Esophagus squamous epithelium (tissue), 5 donors: ENCODE data around the gene UBR2. TPM values are rescaled to one million over a fixed set of nuclear protein-coding genes. Genes with fewer than 3 reads are reported as not detected.

ENCODE experiments used
- DNase-seq: peaks from one replicate; lab custom pipeline; 2025; lab: John Stamatoyannopoulos, UW
- H3K27ac ChIP-seq, 4 donors: fragments of 200-600 bp; sonication (generic); one replicate each; pipeline ENCODE4 v1.5.1; 2016 to 2019; ENCODE audit warnings: mild to moderate bottlenecking in 1 of 4
- H3K27me3 ChIP-seq, 4 donors: fragments of 200-600 bp; sonication (generic); 1 replicate in 3 of 4; 2 replicates in 1 of 4; pipeline versions ENCODE4 v1.5.1 to v1.6.0; 2017 to 2021; ENCODE audit warnings: antibody characterized with exemption in 1 of 4
- H3K36me3 ChIP-seq, 3 donors: fragments of 200-600 bp; sonication (generic); one replicate each; pipeline ENCODE4 v1.5.1; 2016 to 2019
- H3K4me1 ChIP-seq, 3 donors: fragments of 200-600 bp; sonication (generic); one replicate each; pipeline ENCODE4 v1.5.1; 2017 to 2019
- H3K4me3 ChIP-seq, 4 donors: fragments of 200-600 bp; sonication (generic); 1 replicate in 3 of 4; 2 replicates in 1 of 4; pipeline ENCODE4 v1.5.1; 2016 to 2019; ENCODE audit warnings: mild to moderate bottlenecking in 2 of 4, moderate library complexity in 1 of 4
- H3K9me3 ChIP-seq, 3 donors: fragments of 200-600 bp; sonication (generic); one replicate each; pipeline ENCODE4 v1.5.1; 2016 to 2019
- POLR2A ChIP-seq, 4 donors: fragments of 450-650 bp; IDR thresholded peaks; one replicate each; pipeline ENCODE4 v1.6.1; 2017; ENCODE audit warnings: antibody characterized with exemption in 4 of 4, mild to moderate bottlenecking in 4 of 4, moderate library complexity in 3 of 4
- WGBS, 2 donors: methylation state at CpG; one replicate each; pipeline ENCODE4 v1.1.5; 2018; 5-methylcytosine and 5-hydroxymethylcytosine counted together
- intact Hi-C: fragments of 100-400 bp; cut with DNase I; formaldehyde crosslinking; loops from one replicate; pipeline ENCODE4 v1.15.0; 2022
- total RNA-seq, 4 donors: library from RNA; depleted of rRNA; stranded (reverse); fragments of >200 nt; gene quantifications; one replicate each; pipeline ENCODE4 v1.1.0, GENCODE V29; 2016
- TF ChIP-seq, protein P1 (sequence below), 6 experiments: fragments of 450-650 bp in 4 of 6; fragments of 200-600 bp in 2 of 6; sonication (generic) in 2 of 6; IDR thresholded peaks; one replicate each; pipeline ENCODE4 v1.5.1; 2016 to 2019; ENCODE audit warnings: antibody characterized with exemption in 6 of 6, mild to moderate bottlenecking in 4 of 6, moderate library complexity in 4 of 6
- donor health status: DM: yes; HTN: yes; CAD: no.

Gene UBR2
- total RNA-seq, 4 donors from 2014 or later, result 14.0 to 25.9 (median 20.4) TPM

- Histone ChIP-seq H3K27me3 (peaks cover 0 to 19% (median 0%) of the 10 kb centered on the region in 4 donors), H3K4me3 (no peak overlapping the region), H3K4me1 (no peaks in the 10 kb centered on the region), H3K36me3 (no peaks in the 10 kb centered on the region), H3K27ac (no peak overlapping the region), H3K9me3 (no peaks in the 10 kb centered on the region)
- TF ChIP-seq, protein P1, sequence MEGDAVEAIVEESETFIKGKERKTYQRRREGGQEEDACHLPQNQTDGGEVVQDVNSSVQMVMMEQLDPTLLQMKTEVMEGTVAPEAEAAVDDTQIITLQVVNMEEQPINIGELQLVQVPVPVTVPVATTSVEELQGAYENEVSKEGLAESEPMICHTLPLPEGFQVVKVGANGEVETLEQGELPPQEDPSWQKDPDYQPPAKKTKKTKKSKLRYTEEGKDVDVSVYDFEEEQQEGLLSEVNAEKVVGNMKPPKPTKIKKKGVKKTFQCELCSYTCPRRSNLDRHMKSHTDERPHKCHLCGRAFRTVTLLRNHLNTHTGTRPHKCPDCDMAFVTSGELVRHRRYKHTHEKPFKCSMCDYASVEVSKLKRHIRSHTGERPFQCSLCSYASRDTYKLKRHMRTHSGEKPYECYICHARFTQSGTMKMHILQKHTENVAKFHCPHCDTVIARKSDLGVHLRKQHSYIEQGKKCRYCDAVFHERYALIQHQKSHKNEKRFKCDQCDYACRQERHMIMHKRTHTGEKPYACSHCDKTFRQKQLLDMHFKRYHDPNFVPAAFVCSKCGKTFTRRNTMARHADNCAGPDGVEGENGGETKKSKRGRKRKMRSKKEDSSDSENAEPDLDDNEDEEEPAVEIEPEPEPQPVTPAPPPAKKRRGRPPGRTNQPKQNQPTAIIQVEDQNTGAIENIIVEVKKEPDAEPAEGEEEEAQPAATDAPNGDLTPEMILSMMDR (IDR thresholded peaks at IDR 0.05), result no peak
- TF ChIP-seq POLR2A (IDR thresholded peaks at IDR 0.05), result no peak
- WGBS, 2 donors, result 95 to 100% methylated on average over 1 of the region's 1 CpG
- intact Hi-C loops, result no loop called here
- DNase-seq, result no peak
These were observed 33.5 kb upstream of the UBR2 start for GRCh38 chr6:42530296-42530695.

DNA sequence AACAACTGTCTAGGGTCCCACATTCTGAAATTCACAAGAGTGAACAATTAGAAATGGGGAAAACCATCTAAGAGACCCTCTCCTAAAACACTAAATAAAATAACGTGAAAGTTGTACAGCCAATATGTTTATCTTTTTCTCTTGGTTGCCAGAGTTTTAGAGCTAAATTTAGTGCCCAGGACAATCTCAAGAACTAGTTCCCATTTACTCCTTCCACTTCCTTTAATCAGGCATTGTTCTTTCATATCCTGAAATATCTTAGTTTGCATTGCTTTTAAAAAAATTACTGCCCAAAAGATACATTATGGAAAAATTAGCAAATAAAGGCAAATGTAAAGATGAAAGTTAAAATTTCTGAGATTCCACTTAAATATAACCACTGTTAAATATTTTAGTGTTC lies 33.1 kb upstream of the UBR2 start:
- no peaks in the 10 kb centered on the region for H3K4me1 ChIP-seq
- no peaks in the 10 kb centered on the region for H3K9me3 ChIP-seq
- DNase-seq, result no peak
- H3K36me3 ChIP-seq, result no peaks in the 10 kb centered on the region
- WGBS, 2 donors, result 35 to 55% methylated on average over 1 of the region's 1 CpG
- peaks cover 0 to 14% (median 0%) of the 10 kb centered on the region in 4 donors for H3K27me3 ChIP-seq
- no peak overlapping the region for H3K27ac ChIP-seq
- TF ChIP-seq, protein P1 (IDR thresholded peaks at IDR 0.05), result no peak
- TF ChIP-seq POLR2A (IDR thresholded peaks at IDR 0.05), result no peak
- intact Hi-C loops, result no loop called here
- H3K4me3 ChIP-seq, result no peak overlapping the region

- Histone ChIP-seq H3K9me3 (no peaks in the 10 kb centered on the region), H3K27ac (no peak overlapping the region), H3K4me3 (no peak overlapping the region), H3K36me3 (no peaks in the 10 kb centered on the region), H3K27me3 (peaks cover 0 to 2% (median 0%) of the 10 kb centered on the region in 4 donors), H3K4me1 (no peaks in the 10 kb centered on the region)
- no peak for DNase-seq
- intact Hi-C loops, result no loop called here
- TF ChIP-seq POLR2A (IDR thresholded peaks at IDR 0.05), result no peak
- TF ChIP-seq, protein P1 (IDR thresholded peaks at IDR 0.05), result peak; percentile 79 to 91 (median 87)
These were observed 31.7 kb upstream of the UBR2 start for GRCh38 chr6:42532038-42532669.

- 80 to 86% methylated on average over 5 of the region's 5 CpGs for WGBS, 2 donors
- TF ChIP-seq, protein P1 (IDR thresholded peaks at IDR 0.05), result no peak
- no peak for TF ChIP-seq POLR2A (IDR thresholded peaks at IDR 0.05)
- no peaks in the 10 kb centered on the region for H3K36me3 ChIP-seq
- intact Hi-C loops, result no loop called here
- peaks cover 0 to 1% (median 0%) of the 10 kb centered on the region in 4 donors for H3K27me3 ChIP-seq
- H3K4me3 ChIP-seq, result no peak overlapping the region
- no peak overlapping the region for H3K27ac ChIP-seq
- no peak for DNase-seq
- no peaks in the 10 kb centered on the region for H3K4me1 ChIP-seq
- H3K9me3 ChIP-seq, result no peaks in the 10 kb centered on the region
These were observed 30.0 kb upstream of the UBR2 start for GRCh38 chr6:42533794-42534193.

DNA sequence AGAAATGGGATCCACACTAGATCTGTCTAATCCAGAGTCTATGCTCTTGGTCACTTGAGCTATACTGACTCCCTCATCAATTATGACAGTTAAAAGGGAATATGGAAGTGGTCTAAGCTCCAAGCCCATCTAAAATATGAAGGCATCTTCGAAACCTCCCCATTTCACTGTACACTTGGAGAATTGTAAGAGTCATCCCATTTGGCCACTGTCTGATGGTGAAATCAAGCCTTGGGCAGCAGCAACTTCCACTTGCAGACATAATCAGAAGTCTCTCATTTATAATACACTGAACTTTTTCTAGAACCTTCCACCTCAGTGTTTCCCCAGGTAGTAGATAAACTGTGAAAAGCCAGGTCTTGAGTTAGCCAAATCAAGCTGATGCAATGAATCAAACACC lies 26.3 kb upstream of the UBR2 start:
- H3K4me3 ChIP-seq, result no peak overlapping the region
- intact Hi-C loops, result no loop called here
- 85 to 100% methylated on average over 1 of the region's 1 CpG for WGBS, 2 donors
- no peak overlapping the region for H3K27ac ChIP-seq
- H3K9me3 ChIP-seq, result no peaks in the 10 kb centered on the region
- peaks cover 0 to 8% (median 0%) of the 10 kb centered on the region in 4 donors for H3K27me3 ChIP-seq
- no peak for DNase-seq
- TF ChIP-seq, protein P1 (IDR thresholded peaks at IDR 0.05), result no peak
- TF ChIP-seq POLR2A (IDR thresholded peaks at IDR 0.05), result no peak
- H3K36me3 ChIP-seq, result no peaks in the 10 kb centered on the region
- no peaks in the 10 kb centered on the region for H3K4me1 ChIP-seq
